Activated naive CD4-positive, alpha-beta T cell treated with Interleukin-2 at 50 U/mL for 16 hours (primary cell): ENCODE results near the gene FHL5.
A peak's percentile ranks its signal among the peaks of the same experiment; 100 is the strongest.
"Not testable (repeated sequence)": the region's sequence is repeated elsewhere in the genome, so short reads cannot be mapped to it uniquely, and the experiment has no call there.

Experiments
- DNase-seq: peaks from one replicate; pipeline ENCODE4 v3.0.0-alpha.2; 2020

The FHL5 gene, protein sequence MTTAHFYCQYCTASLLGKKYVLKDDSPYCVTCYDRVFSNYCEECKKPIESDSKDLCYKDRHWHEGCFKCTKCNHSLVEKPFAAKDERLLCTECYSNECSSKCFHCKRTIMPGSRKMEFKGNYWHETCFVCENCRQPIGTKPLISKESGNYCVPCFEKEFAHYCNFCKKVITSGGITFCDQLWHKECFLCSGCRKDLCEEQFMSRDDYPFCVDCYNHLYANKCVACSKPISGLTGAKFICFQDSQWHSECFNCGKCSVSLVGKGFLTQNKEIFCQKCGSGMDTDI

DNA sequence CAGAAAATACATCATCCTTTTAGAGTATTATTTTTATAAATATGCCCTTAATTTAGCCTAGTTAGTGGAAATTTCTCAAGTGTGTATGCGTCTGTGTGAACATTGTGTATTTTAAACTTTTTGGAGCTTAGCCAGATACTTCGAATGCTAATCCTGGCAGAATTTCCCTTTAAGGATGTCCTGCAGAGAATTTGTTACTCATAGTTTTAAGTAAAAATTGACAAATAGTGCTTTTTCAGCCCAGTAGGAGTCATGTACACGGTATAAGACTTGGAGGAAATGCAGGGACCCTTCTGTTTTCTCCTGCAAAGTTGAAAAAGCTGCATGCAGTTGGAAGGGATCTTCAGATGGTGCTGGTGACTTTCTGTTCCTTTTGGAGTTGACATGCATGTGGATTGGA is at the start of gene FHL5:
Gene FHL5, plus strand, starts transcription at position 243 of the 400 bp plus-strand sequence. CDS start 40,486 bp downstream, outside the sequence.
- no peak for DNase-seq

DNA sequence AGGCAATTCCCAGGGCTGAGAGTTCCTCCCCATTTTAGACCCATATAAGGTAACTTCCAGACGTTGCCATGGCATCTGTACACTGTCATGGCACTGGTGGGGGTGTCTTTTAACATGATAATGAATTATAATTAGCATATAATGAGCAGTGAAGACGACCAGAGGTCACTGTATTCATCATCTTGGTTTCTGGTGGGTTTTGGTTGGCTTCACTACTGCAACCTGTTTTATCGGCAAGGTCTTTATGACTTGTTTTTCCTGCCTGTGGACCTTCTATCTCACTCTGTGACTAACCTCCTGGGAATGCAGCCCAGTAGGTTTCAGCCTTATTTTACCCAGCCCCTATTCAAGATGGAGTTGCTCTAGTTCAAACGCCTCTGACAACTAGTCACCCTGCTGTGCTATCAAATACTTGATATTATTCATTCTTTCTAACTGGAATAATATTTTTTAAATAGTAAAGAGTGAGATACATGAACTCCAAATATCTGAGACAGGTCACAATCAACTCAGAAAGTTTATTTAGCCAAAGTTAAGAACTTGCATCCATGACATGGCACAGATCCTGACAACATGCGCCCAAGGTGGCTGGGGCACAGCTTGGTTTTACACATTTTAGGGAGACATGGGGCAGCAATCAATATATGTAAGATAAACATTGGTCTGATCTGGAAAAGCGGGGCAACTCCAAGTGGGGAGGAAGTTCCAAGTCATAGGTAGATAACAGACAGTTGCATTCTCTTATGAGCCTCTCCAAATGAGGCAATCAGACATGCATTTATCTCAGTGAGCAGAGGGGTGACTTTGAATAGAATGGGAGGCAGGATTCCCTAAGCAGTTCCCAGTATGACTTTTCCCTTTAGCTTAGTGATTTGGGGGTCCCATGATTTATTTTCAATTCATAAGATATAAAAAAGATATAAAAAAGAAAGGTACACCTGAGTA is 42.5 kb upstream of the FHL5 start:
- DNase-seq: no peak

DNA sequence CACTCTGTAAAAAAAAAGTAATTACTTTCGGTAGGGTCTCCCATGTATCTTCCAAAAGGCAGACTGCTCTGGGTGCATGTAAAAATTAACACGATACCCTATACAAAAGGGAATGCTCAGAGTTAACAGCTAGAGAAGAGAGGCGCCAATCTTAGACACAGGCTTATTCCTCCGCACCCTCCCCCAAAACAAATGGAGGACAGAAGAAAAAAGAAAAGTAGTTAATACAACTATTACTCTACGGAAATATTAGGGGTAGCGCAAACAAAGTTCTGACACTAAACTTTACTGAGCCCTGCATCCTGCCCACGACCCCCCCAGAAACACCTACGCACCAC is 41.7 kb upstream of the FHL5 start:
- no peak for DNase-seq

DNA sequence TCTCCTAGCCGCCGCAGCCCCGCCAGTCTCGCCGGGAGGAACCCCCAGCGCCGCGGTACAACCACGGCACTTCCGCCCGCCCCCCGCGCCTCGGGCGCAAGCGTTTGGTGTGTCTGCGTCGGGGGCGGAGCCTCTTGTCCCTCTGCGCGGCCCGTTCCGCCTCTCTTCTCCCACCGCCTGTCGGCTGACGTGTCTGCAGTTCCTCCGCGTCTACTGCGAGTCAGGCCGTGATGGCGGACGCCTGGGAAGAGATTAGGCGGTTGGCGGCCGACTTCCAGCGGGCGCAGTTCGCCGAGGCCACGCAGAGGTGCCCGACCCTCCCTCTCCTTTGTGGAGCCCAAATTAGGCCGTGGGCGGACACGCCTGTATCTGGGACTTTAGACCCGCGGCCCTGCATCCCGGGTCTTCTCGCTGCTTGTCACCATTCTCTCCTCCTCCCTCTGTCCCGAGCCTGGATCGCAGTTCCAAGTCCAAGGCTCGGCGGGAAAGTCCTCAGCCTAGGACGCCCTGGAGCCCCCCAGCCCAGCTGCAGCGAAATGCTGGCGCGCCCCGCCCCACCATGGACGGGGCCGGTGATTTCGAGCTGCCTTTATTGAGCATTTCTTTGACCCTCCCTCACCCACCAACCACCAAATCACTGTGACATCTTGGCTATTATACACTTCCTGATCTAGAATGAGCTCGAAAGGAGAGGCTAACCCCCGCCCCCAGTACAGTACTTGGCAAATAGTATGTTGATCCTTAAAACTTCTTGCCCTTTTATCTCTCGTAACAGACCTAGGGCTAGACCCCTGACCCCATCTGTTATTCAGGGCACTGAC is 41.1 kb upstream of the FHL5 start, which contains the start of gene UFL1:
Gene UFL1, plus strand, starts transcription at position 163 of the 821 bp plus-strand sequence. Its CDS starts 68 bp downstream, at position 231.
- DNase-seq: peak; percentile 95

DNA sequence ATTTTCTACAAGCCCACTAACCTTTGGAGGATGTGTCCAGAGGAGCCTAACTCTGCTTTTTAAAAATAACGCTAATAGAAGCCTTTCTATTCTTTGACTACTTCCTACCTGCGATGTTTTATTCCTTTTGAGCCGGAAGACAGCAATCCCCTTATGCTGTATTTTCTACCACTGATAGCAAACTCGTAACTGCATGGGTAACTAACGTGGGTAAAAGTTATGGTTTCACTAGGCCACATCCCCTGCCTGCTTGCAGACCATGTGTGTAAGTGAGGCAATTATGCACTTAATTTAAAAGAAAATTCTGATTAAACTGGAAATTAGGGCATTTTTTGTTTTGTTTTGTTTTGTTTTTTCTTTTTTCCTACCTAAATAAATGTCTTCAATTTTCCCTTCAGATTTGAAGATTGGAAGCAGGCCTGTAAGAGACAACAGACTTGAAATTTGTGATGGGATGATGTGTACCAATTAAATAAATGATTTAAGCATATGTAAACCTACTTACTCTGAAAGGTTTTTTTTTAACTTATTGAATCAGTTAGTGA is 40.4 kb upstream of the FHL5 start:
- no peak for DNase-seq

DNA sequence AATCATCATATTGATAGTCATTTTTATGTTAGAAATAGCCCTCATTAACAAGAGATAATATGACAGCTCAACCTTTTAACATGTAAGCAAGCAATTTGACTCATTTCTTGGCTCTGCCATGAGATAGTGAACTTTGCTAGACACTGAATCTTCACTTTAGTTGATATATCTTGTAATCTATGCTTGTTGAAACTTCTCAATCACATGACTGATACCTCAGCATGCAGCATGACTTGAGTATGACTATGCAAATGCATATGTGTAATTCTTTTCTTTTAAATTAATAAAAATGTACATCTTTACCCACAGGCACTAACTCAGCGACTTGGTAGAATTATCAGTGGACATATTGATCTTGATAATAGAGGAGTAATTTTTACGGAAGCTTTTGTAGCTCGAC is 34.7 kb upstream of the FHL5 start:
- DNase-seq: no peak

DNA sequence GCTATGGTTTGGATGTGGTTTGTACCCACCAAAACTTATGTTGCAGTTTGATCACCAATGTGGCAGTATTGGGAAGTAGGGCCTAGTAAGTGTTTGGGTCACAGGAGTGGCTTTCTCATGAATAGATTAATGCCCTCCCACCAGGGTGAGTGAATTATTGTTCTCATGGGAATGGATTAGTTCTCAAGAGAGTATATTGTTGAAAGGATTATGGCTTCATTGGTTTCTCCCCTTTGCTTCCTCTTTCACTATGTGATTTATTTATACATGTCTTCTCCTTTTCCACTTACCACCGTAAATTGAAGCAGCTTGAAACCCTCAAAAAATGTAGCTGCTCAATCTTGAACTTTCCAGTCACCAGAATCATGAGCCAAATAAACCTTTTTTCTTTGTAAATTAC is 30.5 kb upstream of the FHL5 start:
- DNase-seq: no peak

DNA sequence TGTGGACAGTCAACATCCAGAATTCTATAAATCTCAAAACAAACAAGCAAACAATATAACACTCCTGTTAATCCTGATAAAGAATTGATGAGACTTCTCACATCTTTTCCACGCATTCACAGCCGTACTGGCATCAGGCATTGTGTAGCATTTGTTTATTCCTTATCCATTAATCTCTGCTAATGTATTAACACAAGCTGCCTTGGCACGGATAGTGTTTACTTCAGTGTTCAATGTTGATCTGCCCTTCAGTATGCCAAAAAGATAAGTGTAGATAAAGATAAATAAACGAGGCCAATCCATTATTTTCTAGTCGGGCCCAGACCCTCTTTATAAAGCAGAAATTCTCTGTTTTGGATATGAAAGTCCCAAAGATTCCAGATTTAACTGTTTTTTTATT is 25.2 kb upstream of the FHL5 start:
- DNase-seq: no peak

DNA sequence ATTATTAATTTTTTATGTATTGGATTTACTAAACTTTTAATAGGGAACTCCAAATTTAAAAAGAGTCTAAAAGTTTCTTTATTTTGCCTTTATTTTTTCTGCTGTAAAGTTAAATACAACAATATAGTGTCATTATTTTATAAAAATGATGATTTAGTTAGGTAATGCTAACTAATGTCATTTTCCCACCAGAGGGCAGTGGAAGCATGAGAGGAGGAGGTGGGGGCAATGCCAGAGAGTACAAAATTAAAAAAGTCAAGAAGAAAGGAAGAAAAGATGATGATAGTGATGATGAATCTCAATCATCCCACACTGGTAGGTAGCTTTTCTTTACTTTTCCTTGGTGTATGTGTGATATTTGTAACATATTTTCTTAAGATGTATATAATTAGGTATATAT is 20.2 kb upstream of the FHL5 start:
- DNase-seq: no peak

DNA sequence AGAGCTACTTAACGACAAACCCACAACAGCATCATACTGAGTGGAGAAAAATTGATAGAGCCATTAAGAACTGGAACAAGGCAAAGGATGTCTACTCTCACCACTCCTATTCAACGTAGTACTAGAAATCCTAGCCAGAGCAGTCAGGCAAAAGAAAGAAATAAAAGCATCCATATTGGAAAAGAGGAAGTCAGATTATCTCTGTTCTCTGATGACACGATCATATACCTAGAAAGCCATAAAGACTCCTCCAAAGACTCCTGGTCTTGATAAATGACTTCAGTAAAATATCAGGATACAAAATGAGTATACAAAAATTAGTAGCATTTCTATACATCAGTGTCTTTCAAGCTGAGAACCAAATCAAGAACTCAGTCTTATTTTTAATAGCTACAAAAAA is 17.0 kb upstream of the FHL5 start:
- no peak for DNase-seq

DNA sequence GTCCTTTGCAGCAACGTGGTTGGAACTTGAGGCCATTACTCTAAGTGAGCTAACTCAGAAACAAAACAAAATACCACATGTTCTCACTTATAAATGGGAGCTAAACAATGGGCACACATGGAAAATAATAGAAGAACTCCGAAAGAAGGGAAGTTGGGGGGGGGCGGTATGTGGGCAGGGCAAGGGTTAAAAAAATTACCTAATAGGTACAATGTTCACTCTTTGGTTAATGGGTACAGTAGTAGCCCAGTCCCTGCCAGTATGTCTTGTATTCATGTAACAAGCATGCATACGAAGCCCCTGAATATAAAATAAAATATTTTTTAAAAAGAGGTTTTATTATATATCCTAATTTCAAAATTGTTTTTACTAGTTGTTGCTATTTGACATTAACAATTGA is 15.3 kb upstream of the FHL5 start:
- no peak for DNase-seq

DNA sequence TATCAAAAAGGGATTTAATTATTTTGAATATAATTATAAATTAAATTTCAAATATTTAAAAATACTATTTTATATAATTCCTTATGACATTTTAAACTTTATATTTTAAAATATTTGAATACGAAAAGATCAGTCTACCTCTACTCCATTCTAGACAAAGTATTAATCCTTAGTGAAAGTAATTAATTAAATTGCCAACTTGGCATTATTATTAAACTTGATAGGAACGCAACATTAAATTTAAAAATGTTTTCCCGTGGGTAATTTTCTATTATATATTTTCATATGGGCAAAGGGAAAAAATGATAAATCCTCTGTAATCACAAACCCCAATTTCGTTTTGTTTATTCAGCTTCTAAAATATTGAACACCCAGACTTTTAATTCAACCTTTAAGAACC is 8.4 kb upstream of the FHL5 start:
- DNase-seq: no peak

DNA sequence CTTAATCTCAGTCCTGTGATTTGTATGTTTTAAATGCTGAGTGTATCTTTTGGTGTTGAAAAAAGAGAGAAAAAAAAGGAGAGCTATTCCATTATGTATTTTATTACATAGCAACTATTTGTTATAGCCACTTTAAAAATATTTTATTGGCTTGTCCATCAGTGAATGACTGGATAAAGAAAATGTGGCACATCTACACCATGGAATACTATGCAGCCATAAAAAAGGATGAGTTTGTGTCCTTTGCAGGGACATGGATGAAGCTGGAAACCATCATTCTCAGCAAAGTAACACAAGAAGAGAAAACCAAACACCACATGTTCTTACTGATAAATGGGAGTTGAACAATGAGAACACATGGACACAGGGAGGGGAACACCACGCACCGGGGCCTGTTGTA is 3.2 kb upstream of the FHL5 start:
- DNase-seq: not testable (repeated sequence)

DNA sequence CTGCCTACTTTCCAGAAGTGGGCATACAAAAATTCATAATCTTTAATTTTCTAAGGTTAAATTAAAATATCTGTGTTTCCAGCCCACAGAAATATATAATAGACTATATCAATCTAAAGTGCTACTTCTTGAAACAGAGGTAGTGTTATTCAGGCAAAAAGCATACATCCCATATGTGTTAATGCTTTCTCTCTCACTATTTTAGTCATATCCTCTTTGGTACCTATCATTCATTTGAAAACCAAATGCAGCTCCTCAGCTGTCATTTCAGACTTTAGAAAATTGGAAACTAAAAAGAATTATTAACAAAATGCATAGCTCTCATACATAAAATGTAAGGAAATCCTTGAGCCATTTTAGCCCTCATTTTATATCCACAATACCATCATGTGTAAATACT is 925 bp downstream of the FHL5 start:
- no peak for DNase-seq

DNA sequence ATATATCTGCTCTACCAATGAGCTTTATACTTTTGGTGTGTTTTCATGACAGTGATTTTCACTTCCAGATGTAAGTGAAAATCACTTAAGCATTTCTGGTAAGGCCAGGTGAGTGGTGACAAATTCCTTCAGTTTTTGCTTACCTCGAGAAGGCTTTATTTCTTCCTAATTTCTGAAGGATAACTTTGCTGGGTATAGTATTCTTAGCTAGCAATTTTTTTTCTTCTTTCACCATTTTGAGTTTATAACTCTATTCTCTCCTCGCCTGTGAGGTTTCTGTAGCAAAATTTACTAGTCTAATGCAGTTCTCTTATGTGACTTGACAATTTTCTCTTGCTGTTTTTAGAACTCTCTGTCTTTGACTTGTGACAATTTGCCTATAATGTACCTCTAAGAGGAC is 7.1 kb downstream of the FHL5 start:
- no peak for DNase-seq

DNA sequence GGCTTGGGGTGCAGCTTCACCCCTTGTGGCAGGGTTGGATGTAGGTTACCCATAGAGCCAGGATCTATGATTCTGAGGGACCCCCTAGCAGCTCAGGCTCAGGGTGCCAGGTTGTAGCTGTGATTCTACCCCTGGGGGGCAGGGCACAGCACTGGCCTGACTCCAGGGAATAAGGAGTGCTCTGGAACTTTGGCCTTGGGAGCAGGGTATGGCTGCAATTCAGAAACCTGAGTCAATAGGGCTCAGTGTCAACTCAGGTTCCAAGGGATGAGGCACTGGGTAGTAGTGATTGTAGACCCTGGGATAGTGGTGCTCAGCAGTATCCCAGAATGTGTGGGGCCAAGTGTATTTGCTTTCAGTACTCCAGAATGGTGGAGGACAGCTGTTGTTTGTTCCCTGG is 8.6 kb downstream of the FHL5 start:
- DNase-seq: no peak

DNA sequence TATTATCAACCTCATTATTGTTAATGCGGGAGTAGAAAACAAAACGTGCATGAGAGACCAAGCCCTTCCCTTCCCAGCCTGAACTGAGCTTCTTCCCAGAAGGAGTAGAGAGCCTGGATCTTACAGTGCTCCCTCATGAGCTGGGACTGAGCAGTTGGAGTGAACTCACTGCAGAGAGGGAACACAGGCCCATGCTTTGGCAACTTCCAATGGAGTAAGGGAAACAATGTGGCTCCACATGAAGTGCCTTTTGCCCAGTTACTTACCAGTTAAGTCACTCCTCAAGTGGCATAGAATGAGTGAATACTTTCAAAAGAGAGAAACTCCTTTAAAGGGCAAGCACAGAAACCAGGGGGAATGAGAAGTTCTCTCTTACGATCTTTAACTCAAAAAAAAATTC is 12.4 kb downstream of the FHL5 start:
- DNase-seq: no peak

DNA sequence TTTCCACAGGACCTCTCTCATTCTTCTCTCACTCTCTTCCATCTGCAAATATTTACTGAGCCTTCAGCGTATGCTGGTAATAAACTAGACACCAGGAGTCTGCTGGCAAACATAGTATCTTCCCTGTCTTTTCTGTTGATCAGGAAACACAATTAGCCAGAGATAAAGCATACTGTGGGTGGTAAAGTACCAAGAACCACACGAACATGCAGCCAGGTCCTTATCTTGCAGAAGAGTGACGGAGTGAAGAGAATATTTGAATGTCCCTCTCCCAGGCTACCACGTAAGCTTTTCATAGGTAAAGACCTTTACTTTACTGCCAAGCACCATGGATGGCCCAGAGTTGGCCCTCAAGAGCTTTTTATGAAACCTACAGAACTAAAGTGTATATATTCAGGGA is 13.3 kb downstream of the FHL5 start:
- DNase-seq: no peak

DNA sequence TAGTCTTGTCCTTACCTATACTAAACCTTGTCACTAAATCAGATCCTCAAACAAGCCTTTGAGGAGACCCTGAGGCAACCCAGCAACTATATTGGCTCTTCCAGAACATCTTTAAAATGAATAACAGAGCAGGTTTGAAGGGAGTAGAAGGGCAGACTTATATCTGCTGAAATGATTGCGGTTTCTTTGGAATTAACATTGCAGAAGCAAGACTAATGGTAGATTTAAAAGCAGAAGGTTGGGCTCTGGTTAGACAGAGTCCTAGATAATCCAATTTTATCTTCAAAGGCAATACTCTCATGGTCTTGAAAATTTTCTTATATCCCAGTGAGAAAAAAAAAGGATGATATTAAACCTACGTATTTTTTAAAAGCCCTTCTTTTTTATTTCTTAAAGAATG is 19.1 kb downstream of the FHL5 start:
- DNase-seq: no peak

DNA sequence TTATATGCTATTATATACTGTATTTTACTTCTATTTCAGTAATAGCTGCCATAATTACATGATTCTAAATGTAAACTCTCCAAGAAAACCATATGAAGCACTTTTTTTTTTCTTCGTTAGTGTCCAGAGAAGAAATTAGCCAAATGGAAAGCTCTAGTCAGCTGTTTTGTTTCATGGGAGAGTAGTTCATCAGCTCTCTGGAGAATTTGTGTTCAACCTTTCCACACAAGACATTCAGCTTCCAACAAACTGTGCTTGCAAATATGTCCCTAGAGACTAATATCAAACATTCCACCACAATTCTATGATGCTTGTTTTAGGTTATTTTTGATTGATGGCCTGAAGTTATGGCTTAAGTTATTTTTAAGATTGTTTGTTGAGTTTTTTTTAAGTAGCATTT is 19.5 kb downstream of the FHL5 start:
- no peak for DNase-seq

DNA sequence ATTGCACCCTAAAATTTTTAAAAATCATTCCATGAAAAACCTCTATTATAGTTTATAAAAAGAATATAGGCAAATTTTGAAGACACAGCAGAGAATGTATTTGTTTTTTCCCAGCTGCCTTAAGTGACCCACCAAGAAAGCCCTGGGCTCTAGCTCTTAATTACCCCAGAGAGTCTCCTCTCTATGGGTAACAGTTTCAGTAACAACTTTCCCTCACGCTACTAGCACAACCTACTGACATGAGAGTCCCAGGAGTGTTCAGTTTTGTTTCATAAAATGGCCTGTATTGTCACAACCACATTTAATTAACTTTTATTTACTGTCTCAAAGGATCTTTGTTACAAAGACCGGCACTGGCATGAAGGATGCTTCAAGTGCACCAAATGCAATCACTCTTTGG is 41.5 kb downstream of the FHL5 start:
- no peak for DNase-seq

DNA sequence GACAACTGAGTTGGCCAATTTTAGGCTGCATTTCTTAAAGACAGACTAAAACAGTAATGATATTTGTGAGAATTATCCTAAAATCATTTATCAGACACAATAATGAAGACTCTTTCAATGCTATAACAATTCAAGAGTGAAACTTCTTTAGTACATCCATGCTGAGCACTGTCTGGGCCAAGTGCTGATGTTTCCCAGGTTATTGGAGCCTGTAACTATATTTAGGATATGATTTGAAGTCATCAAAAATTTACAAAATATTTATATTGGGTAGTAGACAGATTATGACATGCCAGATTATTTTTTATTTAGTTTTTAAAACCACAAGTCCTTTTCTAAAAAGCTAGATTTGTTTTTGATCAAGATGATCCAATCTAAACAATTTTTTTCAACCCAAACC is 45.1 kb downstream of the FHL5 start:
- no peak for DNase-seq

DNA sequence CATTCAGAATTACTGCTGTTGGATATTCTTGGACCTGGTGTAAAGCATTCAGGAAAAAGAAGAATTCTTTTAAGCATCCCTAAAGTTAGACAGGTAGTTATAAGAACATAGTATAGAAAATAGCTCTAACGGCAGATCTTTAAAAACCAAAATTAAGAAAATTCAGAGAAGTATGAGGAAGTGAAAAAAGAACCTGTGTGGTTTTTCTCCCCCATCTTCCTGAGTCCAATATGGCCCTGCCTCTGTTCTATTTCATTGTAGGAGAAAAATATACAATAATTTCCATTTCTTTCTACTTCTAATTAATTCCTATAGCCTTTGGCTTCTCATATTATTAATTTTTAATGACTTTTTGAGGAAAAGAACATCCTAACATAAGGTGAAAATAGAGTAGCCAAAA is 47.1 kb downstream of the FHL5 start:
- DNase-seq: no peak
